Measurements from ENCODE around the gene REEP3. TPM values are rescaled to one million over a fixed set of nuclear protein-coding genes. Genes with fewer than 3 reads are reported as not detected.
"Not testable (repeated sequence)": the region's sequence is repeated elsewhere in the genome, so short reads cannot be mapped to it uniquely, and the experiment has no call there.

REEP3 gene
- total RNA-seq, 1 experiment from 2014 or later: 135 TPM

DNA sequence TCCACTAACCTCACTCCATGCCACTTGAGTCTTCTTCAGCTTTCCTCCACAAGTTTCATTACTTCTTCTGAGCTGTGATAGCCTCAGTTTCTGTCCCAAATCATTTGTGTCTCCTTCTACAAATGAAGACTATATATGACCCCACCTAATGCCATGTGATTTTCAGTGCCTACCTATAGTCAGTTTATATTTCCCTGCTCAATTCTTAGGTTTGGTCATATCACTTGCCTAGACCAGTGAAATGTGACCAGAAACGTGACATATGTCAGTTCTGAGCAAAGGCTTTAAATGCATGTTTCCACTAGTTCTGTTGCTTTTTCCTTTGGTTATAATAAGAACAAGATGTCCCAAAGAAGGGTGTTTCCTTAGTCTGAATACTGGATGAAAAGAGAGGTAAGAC lies 24.6 kb upstream of the REEP3 start:
- ATAC-seq: no peak
- Histone ChIP-seq H3K27me3 (ENCODE audit: control insufficient read depth, insufficient read depth, low read length) (no peaks in the 10 kb centered on the region), H3K36me3 (ENCODE audit: control insufficient read depth, insufficient read depth, low read length) (no peaks in the 10 kb centered on the region), H3K4me1 (ENCODE audit: control insufficient read depth, insufficient read depth, low read length) (peaks cover 8% of the 10 kb centered on the region; the same call in 1 of the 2 replicates), H3K27ac (ENCODE audit: low read length) (no peak overlapping the region), H3K9me3 (ENCODE audit: control insufficient read depth, insufficient read depth, low read depth, low read length) (no peaks in the 10 kb centered on the region), H3K4me3 (ENCODE audit: low read depth in 2 of 2, low read length in 2 of 2) (no peak overlapping the region)
- in situ Hi-C loops (cut with HindIII; ENCODE audit: low pct_unique_long_range_greater_than_20kb, low sequenced_read_pairs): no loop called here
- CTCF ChIA-PET: no interaction called here
- intact Hi-C loops (cut with micrococcal nuclease; ENCODE audit: unreplicated experiment): no loop called here
- BruUV-seq (replicated peaks): no TSS peak
- no peak for DNase-seq (ENCODE audit: low read depth, low spot score)
- no peak for TF ChIP-seq SIN3A (IDR thresholded peaks at IDR 0.05; ENCODE audit: borderline replicate concordance, insufficient read depth, low read depth, low read length)
- POLR2A ChIA-PET: no interaction called here

DNA sequence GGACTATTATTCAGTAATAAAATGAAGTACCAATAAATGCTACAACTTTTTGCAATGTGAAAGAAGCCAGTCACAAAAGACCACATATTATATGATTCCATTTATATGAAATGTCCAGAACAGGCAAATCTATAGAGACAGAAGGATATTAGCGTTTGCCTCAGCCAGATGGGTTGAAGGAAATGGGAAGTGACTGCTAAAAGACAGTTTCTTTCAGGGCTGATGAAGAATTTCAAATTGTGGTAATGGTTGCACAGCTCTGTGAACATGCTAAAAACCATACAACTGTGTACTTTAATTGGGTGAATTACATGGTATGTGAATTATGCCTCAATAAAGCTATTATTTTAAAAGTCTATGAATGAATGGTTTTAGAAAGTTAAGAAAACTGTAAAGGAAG lies 23.9 kb upstream of the REEP3 start:
- peaks cover 8% of the 10 kb centered on the region; the same call in 1 of the 2 replicates for H3K4me1 ChIP-seq (ENCODE audit: control insufficient read depth, insufficient read depth, low read length)
- H3K4me3 ChIP-seq (ENCODE audit: low read depth in 2 of 2, low read length in 2 of 2): no peak overlapping the region
- DNase-seq (ENCODE audit: low read depth, low spot score): no peak
- no peaks in the 10 kb centered on the region for H3K36me3 ChIP-seq (ENCODE audit: control insufficient read depth, insufficient read depth, low read length)
- CTCF ChIA-PET: no interaction called here
- in situ Hi-C loops (cut with HindIII; ENCODE audit: low pct_unique_long_range_greater_than_20kb, low sequenced_read_pairs) (no loop called here), intact Hi-C loops (cut with micrococcal nuclease; ENCODE audit: unreplicated experiment) (no loop called here)
- TF ChIP-seq TCF7L2 (IDR thresholded peaks at IDR 0.05; ENCODE audit: low read depth, low read length) (no peak), SIN3A (IDR thresholded peaks at IDR 0.05; ENCODE audit: borderline replicate concordance, insufficient read depth, low read depth, low read length) (no peak), POLR2AphosphoS5 (IDR thresholded peaks at IDR 0.05; ENCODE audit: low read depth, low read length) (no peak)
- TF ChIP-seq, protein P1, sequence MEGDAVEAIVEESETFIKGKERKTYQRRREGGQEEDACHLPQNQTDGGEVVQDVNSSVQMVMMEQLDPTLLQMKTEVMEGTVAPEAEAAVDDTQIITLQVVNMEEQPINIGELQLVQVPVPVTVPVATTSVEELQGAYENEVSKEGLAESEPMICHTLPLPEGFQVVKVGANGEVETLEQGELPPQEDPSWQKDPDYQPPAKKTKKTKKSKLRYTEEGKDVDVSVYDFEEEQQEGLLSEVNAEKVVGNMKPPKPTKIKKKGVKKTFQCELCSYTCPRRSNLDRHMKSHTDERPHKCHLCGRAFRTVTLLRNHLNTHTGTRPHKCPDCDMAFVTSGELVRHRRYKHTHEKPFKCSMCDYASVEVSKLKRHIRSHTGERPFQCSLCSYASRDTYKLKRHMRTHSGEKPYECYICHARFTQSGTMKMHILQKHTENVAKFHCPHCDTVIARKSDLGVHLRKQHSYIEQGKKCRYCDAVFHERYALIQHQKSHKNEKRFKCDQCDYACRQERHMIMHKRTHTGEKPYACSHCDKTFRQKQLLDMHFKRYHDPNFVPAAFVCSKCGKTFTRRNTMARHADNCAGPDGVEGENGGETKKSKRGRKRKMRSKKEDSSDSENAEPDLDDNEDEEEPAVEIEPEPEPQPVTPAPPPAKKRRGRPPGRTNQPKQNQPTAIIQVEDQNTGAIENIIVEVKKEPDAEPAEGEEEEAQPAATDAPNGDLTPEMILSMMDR (IDR thresholded peaks at IDR 0.05): no peak
- TF ChIP-seq, protein P2, sequence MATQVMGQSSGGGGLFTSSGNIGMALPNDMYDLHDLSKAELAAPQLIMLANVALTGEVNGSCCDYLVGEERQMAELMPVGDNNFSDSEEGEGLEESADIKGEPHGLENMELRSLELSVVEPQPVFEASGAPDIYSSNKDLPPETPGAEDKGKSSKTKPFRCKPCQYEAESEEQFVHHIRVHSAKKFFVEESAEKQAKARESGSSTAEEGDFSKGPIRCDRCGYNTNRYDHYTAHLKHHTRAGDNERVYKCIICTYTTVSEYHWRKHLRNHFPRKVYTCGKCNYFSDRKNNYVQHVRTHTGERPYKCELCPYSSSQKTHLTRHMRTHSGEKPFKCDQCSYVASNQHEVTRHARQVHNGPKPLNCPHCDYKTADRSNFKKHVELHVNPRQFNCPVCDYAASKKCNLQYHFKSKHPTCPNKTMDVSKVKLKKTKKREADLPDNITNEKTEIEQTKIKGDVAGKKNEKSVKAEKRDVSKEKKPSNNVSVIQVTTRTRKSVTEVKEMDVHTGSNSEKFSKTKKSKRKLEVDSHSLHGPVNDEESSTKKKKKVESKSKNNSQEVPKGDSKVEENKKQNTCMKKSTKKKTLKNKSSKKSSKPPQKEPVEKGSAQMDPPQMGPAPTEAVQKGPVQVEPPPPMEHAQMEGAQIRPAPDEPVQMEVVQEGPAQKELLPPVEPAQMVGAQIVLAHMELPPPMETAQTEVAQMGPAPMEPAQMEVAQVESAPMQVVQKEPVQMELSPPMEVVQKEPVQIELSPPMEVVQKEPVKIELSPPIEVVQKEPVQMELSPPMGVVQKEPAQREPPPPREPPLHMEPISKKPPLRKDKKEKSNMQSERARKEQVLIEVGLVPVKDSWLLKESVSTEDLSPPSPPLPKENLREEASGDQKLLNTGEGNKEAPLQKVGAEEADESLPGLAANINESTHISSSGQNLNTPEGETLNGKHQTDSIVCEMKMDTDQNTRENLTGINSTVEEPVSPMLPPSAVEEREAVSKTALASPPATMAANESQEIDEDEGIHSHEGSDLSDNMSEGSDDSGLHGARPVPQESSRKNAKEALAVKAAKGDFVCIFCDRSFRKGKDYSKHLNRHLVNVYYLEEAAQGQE (IDR thresholded peaks at IDR 0.05; ENCODE audit: insufficient read depth in 1 of 2, low read depth in 2 of 2, low read length in 1 of 2): no peak
- H3K27ac ChIP-seq (ENCODE audit: low read length): no peak overlapping the region
- ATAC-seq: no peak
- BruUV-seq (replicated peaks): no TSS peak
- H3K9me3 ChIP-seq (ENCODE audit: control insufficient read depth, insufficient read depth, low read depth, low read length): no peaks in the 10 kb centered on the region
- H3K27me3 ChIP-seq (ENCODE audit: control insufficient read depth, insufficient read depth, low read length): no peaks in the 10 kb centered on the region
- POLR2A ChIA-PET: no interaction called here

DNA sequence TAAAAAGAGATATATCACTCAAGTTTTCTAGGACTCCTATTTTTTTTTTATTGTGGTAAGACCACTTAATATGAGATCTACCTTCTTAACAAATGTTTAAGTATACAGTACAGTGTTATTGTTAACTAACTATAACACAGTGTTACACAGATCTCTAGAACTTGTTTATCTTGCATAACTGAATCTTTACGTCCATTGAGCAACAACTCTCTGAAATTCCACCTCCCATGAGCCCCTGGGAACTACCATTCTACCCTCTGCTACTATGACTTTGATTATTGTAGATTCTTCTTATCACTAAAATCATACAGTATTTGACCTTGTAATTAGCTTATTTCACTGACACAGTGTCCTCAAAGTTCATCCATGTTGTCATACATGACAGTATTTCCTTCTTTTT lies 22.5 kb upstream of the REEP3 start:
- no peaks in the 10 kb centered on the region for H3K9me3 ChIP-seq (ENCODE audit: control insufficient read depth, insufficient read depth, low read depth, low read length)
- no peaks in the 10 kb centered on the region for H3K36me3 ChIP-seq (ENCODE audit: control insufficient read depth, insufficient read depth, low read length)
- H3K4me1 ChIP-seq (ENCODE audit: control insufficient read depth, insufficient read depth, low read length): peaks cover 3% of the 10 kb centered on the region; the same call in 1 of the 2 replicates
- CTCF ChIA-PET: no interaction called here
- POLR2A ChIA-PET: no interaction called here
- in situ Hi-C loops (cut with HindIII; ENCODE audit: low pct_unique_long_range_greater_than_20kb, low sequenced_read_pairs): no loop called here
- DNase-seq (ENCODE audit: low read depth, low spot score): no peak
- H3K27me3 ChIP-seq (ENCODE audit: control insufficient read depth, insufficient read depth, low read length): no peaks in the 10 kb centered on the region
- H3K27ac ChIP-seq (ENCODE audit: low read length): no peak overlapping the region
- H3K4me3 ChIP-seq (ENCODE audit: low read depth in 2 of 2, low read length in 2 of 2): no peak overlapping the region
- BruUV-seq (replicated peaks): TSS peak; percentile 2
- intact Hi-C loops (cut with micrococcal nuclease; ENCODE audit: unreplicated experiment): no loop called here
- no peak for ATAC-seq
- TF ChIP-seq POLR2AphosphoS5 (IDR thresholded peaks at IDR 0.05; ENCODE audit: low read depth, low read length) (no peak), TCF7L2 (IDR thresholded peaks at IDR 0.05; ENCODE audit: low read depth, low read length) (no peak), SIN3A (IDR thresholded peaks at IDR 0.05; ENCODE audit: borderline replicate concordance, insufficient read depth, low read depth, low read length) (no peak)
- TF ChIP-seq, protein P1 (IDR thresholded peaks at IDR 0.05): no peak
- TF ChIP-seq, protein P2 (IDR thresholded peaks at IDR 0.05; ENCODE audit: insufficient read depth in 1 of 2, low read depth in 2 of 2, low read length in 1 of 2): no peak

DNA sequence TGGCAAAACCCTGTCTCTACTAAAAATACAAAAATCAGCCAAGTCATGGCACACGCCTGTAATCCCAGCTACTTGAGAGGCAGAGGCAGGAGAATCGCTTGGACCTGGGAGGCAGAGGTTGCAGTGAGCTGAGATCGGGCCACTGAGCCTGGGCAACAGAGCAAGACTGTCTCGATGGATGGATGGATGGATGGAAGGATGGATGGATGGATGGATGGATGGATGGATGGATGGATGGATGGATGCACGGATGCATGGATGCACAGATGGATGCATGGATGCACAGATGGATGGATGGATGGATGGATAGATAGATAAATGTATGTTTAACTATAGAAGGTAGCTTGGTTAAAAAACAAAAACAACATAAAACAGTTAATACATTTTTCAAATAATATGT lies 20.6 kb upstream of the REEP3 start:
- CTCF ChIA-PET; DNase-seq (ENCODE audit: low read depth, low spot score); POLR2A ChIA-PET; H3K9me3 ChIP-seq (ENCODE audit: control insufficient read depth, insufficient read depth, low read depth, low read length); in situ Hi-C loops (cut with HindIII; ENCODE audit: low pct_unique_long_range_greater_than_20kb, low sequenced_read_pairs); intact Hi-C loops (cut with micrococcal nuclease; ENCODE audit: unreplicated experiment); ATAC-seq; H3K4me3 ChIP-seq (ENCODE audit: low read depth in 2 of 2, low read length in 2 of 2); H3K27me3 ChIP-seq (ENCODE audit: control insufficient read depth, insufficient read depth, low read length); H3K4me1 ChIP-seq (ENCODE audit: control insufficient read depth, insufficient read depth, low read length); H3K36me3 ChIP-seq (ENCODE audit: control insufficient read depth, insufficient read depth, low read length); H3K27ac ChIP-seq (ENCODE audit: low read length); BruUV-seq (replicated peaks): not testable (repeated sequence)
